NCI-H524 treated with DMSO at 0.1 percent for 48 hours (cell line): Measurements from ENCODE around the gene METTL27.
"Not testable (repeated sequence)": the region's sequence is repeated elsewhere in the genome, so short reads cannot be mapped to it uniquely, and the experiment has no call there.

Experiments used
- DNase-seq: peaks from one replicate; lab custom pipeline; 2025; lab: John Stamatoyannopoulos, UW

The METTL27 gene

GRCh38 chr7:73842067-73842976 is at the start of gene METTL27:
Gene METTL27, minus strand, starts transcription at chr7:73842516. Its CDS starts 376 bp downstream, at chr7:73842140.
- peak; percentile 33 for DNase-seq

- DNase-seq: no peak
Measured at GRCh38 chr7:73891178-73891885, 49.0 kb upstream of the METTL27 start.

GRCh38 chr7:73890555-73891147 is 48.3 kb upstream of the METTL27 start:
- DNase-seq: no peak

- no peak for DNase-seq
Measured at GRCh38 chr7:73888959-73889358, 46.6 kb upstream of the METTL27 start.

GRCh38 chr7:73887762-73888161 is 45.4 kb upstream of the METTL27 start:
- no peak for DNase-seq

GRCh38 chr7:73885975-73886798 is 43.9 kb upstream of the METTL27 start:
- DNase-seq: no peak

- DNase-seq: no peak
Measured at GRCh38 chr7:73885433-73885974, 43.2 kb upstream of the METTL27 start.

GRCh38 chr7:73884867-73885422 is 42.6 kb upstream of the METTL27 start:
- DNase-seq: not testable (repeated sequence)

- DNase-seq: no peak
Measured at GRCh38 chr7:73882047-73882402, 39.7 kb upstream of the METTL27 start.

- no peak for DNase-seq
Measured at GRCh38 chr7:73881352-73882046, 39.2 kb upstream of the METTL27 start.

- no peak for DNase-seq
Measured at GRCh38 chr7:73880755-73881328, 38.5 kb upstream of the METTL27 start.

GRCh38 chr7:73879977-73880681 is 37.8 kb upstream of the METTL27 start:
- DNase-seq: no peak

GRCh38 chr7:73876973-73877372 is 34.7 kb upstream of the METTL27 start:
- DNase-seq: no peak

- no peak for DNase-seq
Measured at GRCh38 chr7:73876361-73876760, 34.0 kb upstream of the METTL27 start.

GRCh38 chr7:73872056-73872908 is 30.0 kb upstream of the METTL27 start:
- DNase-seq: no peak

GRCh38 chr7:73871163-73872011 is 29.1 kb upstream of the METTL27 start:
- DNase-seq: no peak

- no peak for DNase-seq
Measured at GRCh38 chr7:73870041-73870492, 27.8 kb upstream of the METTL27 start.
